Activated T-helper 9 cell treated with anti-CD3 and anti-CD28 coated beads, Interleukin-2, amount 50 U/mL, for 16 hours (primary cell): ENCODE measurements around the gene SERPINA4.

ENCODE experiments used
- DNase-seq: peaks from one replicate; pipeline ENCODE4 v3.0.0-alpha.2; 2020; ENCODE audit warnings: low read depth

Gene SERPINA4

GRCh38 chr14:94615823-94616570, 54.8 kb downstream of the SERPINA4 start:
- no peak for DNase-seq

- no peak for DNase-seq
These were observed 56.2 kb downstream of the SERPINA4 start for GRCh38 chr14:94617366-94617941.

GRCh38 chr14:94617988-94618822, 57.0 kb downstream of the SERPINA4 start:
- DNase-seq = no peak

DNA sequence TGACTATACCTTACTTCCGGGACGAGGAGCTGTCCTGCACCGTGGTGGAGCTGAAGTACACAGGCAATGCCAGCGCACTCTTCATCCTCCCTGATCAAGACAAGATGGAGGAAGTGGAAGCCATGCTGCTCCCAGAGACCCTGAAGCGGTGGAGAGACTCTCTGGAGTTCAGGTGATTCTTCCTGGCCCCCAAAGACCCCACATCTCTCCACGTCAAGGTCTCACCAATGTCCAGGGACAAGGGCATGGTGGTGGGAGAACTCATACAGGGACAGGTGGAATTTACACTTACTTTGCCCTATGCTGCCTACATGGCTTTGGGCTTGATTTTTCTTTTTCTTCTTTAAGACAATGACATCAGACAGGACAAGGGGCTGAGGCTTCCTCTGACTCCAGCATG, 58.1 kb downstream of the SERPINA4 start:
- no peak for DNase-seq
